Common myeloid progenitor, CD34-positive (primary cell): ENCODE data around the gene SRCIN1.

Experiments
- CTCF ChIA-PET: fragments of 350-600 bp; sonication (Branson Sonifier 250); formaldehyde crosslinking; loops from one replicate; lab custom pipeline; 2021; ENCODE audit warnings: antibody characterized with exemption; lab: Charles Lee
- POLR2A ChIA-PET: fragments of 350-600 bp; sonication (Branson Sonifier 250); formaldehyde crosslinking; loops from one replicate; lab custom pipeline; 2021; ENCODE audit warnings: antibody characterized with exemption; lab: Charles Lee
- DNase-seq, 3 donors: peaks; one replicate each; pipeline versions ENCODE4 v3.0.0 to v3.0.0-alpha.2; 2013
- H3K27ac ChIP-seq, 2 experiments: 1 replicate in 1 of 2; 2 replicates in 1 of 2; pipeline ENCODE4 v1.7.0; 2013; ENCODE audit warnings: inconsistent platforms in 2 of 2, low read length in 2 of 2, mild to moderate bottlenecking in 2 of 2, low read depth in 1 of 2, moderate library complexity in 1 of 2; ENCODE audit not compliant: severe bottlenecking in 2 of 2, insufficient read depth in 1 of 2, poor library complexity in 1 of 2
- H3K27me3 ChIP-seq, 5 experiments: replicated peaks in 2 of 5; 1 replicate in 3 of 5; 2 replicates in 2 of 5; pipeline versions ENCODE4 v1.6.1 to v1.7.0; 2013; ENCODE audit warnings: low read length in 4 of 5, mild to moderate bottlenecking in 2 of 5, moderate library complexity in 2 of 5, inconsistent platforms in 1 of 5; ENCODE audit not compliant: insufficient read depth in 5 of 5, control insufficient read depth in 4 of 5
- H3K36me3 ChIP-seq, 4 experiments: 1 replicate in 2 of 4; 2 replicates in 2 of 4; pipeline versions ENCODE4 v1.6.1 to v1.7.0; 2013; ENCODE audit warnings: low read length in 3 of 4, control low read depth in 1 of 4, mild to moderate bottlenecking in 1 of 4; ENCODE audit not compliant: control insufficient read depth in 4 of 4, insufficient read depth in 4 of 4
- H3K4me1 ChIP-seq, 4 experiments: 1 replicate in 3 of 4; 2 replicates in 1 of 4; pipeline versions ENCODE4 v1.6.1 to v1.7.1; 2013; ENCODE audit warnings: low read length in 3 of 4, mild to moderate bottlenecking in 3 of 4, control low read depth in 1 of 4, inconsistent platforms in 1 of 4, moderate library complexity in 1 of 4; ENCODE audit not compliant: control insufficient read depth in 4 of 4, insufficient read depth in 4 of 4; ENCODE audit errors: control extremely low read depth in 1 of 4
- H3K4me3 ChIP-seq, 7 experiments: 1 replicate in 4 of 7; 2 replicates in 3 of 7; pipeline versions ENCODE4 v1.5.1 to v1.7.0; 2013; ENCODE audit warnings: mild to moderate bottlenecking in 7 of 7, low read length in 6 of 7, moderate library complexity in 6 of 7, inconsistent platforms in 2 of 7, low read depth in 2 of 7, control low read depth in 1 of 7; ENCODE audit not compliant: insufficient read depth in 4 of 7, control insufficient read depth in 1 of 7; ENCODE audit errors: extremely low read depth in 1 of 7
- H3K9me3 ChIP-seq, 5 experiments: 1 replicate in 4 of 5; 2 replicates in 1 of 5; pipeline versions ENCODE4 v1.6.1 to v1.7.1; 2013; ENCODE audit warnings: low read length in 4 of 5, mild to moderate bottlenecking in 2 of 5, inconsistent platforms in 1 of 5, low read depth in 1 of 5, moderate library complexity in 1 of 5; ENCODE audit not compliant: control insufficient read depth in 4 of 5, insufficient read depth in 2 of 5; ENCODE audit errors: control extremely low read depth in 1 of 5
- WGBS: methylation state at CpG from one replicate; pipeline ENCODE4 v1.1.5; 2013; ENCODE audit not compliant: insufficient coverage; 5-methylcytosine and 5-hydroxymethylcytosine counted together

SRCIN1 gene

DNA sequence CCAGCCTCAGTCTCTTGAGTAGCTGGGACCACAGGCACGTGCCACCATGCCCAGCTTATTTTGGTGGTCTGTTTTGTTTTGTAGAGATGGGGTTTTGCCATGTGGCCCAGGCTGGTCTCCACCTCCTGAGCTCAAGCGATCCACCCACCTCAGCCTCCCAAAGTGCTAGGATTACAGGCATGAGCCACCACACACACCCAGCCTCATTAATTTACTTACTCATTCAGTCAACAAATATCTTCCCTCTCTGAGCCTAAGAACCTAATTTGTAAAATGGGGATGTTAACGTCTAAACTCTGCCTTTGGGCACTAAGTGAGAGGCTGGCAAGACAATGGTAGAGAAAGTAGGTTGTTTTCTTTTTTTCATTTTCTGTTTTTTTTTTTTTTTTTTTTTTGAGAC is 22.6 kb downstream of the SRCIN1 start:
- WGBS = no CpG with 5 or more reads among the region's 3 CpGs
- POLR2A ChIA-PET = no interaction called here

DNA sequence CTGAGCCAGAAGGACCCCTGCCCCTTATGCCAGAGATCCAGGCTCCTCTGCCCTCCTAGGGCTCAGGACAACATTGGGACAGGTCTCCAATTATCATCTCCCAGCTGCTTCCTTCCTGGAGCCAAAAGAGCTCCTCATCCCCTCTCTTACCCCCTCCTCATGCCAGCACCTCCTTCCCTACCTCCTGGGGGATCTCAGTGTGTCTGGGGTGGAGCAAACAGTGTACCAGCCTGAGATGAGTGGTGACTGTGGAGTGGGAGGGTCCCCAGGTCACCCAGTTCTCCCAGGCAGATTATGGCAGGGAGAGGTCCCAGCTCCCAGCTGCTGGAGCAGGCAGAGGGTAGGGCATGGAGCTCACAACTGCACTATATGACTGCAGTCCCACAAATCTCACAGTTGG is 23.7 kb downstream of the SRCIN1 start:
- Histone ChIP-seq H3K27ac (no peak overlapping the region), H3K4me3 (no peak overlapping the region), H3K36me3 (no peaks in the 10 kb centered on the region), H3K9me3 (no peaks in the 10 kb centered on the region), H3K4me1 (peaks cover 0 to 32% (median 15%) of the 10 kb centered on the region in 4 experiments), H3K27me3 (peaks cover 9 to 94% (median 44%) of the 10 kb centered on the region in 5 experiments)
- POLR2A ChIA-PET = no interaction called here
- CTCF ChIA-PET = interaction anchor here (0.9 to 5.1 kb wide), 10 partner anchors 10 to 148 kb away, joined by 3 to 62 read pairs (median 4); no protein-coding TSS in a partner anchor
- DNase-seq = no peak

More for the DNA sequence above, 22.6 kb downstream of the SRCIN1 start:
- H3K27ac ChIP-seq = no peak overlapping the region
- peaks cover 0 to 90% (median 39%) of the 10 kb centered on the region in 5 experiments for H3K27me3 ChIP-seq
- no peak overlapping the region for H3K4me3 ChIP-seq
- DNase-seq = no peak
- H3K36me3 ChIP-seq = no peaks in the 10 kb centered on the region
- CTCF ChIA-PET = interaction anchor here (0.9 to 5.1 kb wide), 8 partner anchors 14 to 84 kb away, joined by 3 to 62 read pairs (median 4); no protein-coding TSS in a partner anchor
- H3K4me1 ChIP-seq = peaks cover 0 to 39% (median 25%) of the 10 kb centered on the region in 4 experiments
- no peaks in the 10 kb centered on the region for H3K9me3 ChIP-seq

DNA sequence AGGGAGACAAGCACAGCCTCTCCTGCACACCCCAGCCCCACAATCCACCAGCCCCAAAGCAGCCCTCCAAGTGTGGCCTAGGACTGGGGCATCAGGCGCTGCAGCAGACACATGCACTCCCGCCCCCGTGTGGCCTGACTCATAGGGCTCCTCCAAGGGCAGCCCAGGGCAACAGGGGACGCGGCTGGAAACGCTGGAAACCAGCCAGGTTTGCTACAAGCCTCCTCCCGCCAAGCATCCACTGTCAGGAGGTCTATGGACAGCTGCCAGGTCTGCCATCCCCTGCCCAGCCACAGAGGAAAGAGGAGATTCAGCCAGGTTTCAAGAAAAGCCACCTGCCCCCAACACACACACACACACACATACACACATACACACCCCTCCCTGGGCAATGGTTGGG is 25.8 kb downstream of the SRCIN1 start:
- 4% methylated on average over 4 of the region's 7 CpGs for WGBS
- peak; percentile 55 to 66 (median 64) for DNase-seq
- H3K27me3 ChIP-seq = peaks cover 16 to 94% (median 43%) of the 10 kb centered on the region in 5 experiments

DNA sequence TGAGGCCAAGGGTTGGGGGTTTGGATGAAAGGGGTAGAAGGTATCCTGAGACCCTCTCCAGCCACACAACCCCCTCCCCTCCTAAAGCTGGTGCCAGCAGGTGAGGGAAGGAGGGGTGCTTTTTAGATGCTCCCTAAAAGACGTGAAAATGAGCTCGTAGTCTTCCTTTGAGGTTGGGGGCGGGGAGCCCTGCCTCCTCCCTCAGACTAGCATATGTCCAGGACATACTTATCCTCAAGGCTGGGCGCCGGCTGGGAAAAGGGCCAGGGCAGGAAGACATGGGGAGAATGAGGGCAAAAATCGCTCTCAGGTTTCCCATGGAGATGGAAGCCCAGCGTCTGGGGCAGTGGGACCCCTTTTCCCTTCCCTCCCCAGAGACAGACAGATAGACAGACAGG is 26.7 kb downstream of the SRCIN1 start:
- Histone ChIP-seq H3K9me3 (no peaks in the 10 kb centered on the region), H3K4me1 (peaks cover 0 to 12% (median 2%) of the 10 kb centered on the region in 4 experiments), H3K27ac (no peak overlapping the region), H3K27me3 (peaks cover 18 to 95% (median 50%) of the 10 kb centered on the region in 5 experiments), H3K36me3 (no peaks in the 10 kb centered on the region), H3K4me3 (no peak overlapping the region)
- ChIA-PET POLR2A (no interaction called here), CTCF (interaction anchor here (0.6 to 1.8 kb wide), 5 partner anchors 16 to 1206 kb away, joined by 3 to 8 read pairs (median 4); no protein-coding TSS in a partner anchor)
- DNase-seq = no peak
- WGBS = 21% methylated on average over 3 of the region's 7 CpGs

More for the DNA sequence above, 25.8 kb downstream of the SRCIN1 start:
- peaks cover 0 to 16% (median 5%) of the 10 kb centered on the region in 4 experiments for H3K4me1 ChIP-seq
- ChIA-PET POLR2A (no interaction called here), CTCF (interaction anchor here (0.6 to 1.8 kb wide), 5 partner anchors 17 to 884 kb away, joined by 3 to 8 read pairs (median 4); no protein-coding TSS in a partner anchor)
- H3K36me3 ChIP-seq = no peaks in the 10 kb centered on the region
- H3K4me3 ChIP-seq = no peak overlapping the region
- no peaks in the 10 kb centered on the region for H3K9me3 ChIP-seq
- H3K27ac ChIP-seq = no peak overlapping the region

DNA sequence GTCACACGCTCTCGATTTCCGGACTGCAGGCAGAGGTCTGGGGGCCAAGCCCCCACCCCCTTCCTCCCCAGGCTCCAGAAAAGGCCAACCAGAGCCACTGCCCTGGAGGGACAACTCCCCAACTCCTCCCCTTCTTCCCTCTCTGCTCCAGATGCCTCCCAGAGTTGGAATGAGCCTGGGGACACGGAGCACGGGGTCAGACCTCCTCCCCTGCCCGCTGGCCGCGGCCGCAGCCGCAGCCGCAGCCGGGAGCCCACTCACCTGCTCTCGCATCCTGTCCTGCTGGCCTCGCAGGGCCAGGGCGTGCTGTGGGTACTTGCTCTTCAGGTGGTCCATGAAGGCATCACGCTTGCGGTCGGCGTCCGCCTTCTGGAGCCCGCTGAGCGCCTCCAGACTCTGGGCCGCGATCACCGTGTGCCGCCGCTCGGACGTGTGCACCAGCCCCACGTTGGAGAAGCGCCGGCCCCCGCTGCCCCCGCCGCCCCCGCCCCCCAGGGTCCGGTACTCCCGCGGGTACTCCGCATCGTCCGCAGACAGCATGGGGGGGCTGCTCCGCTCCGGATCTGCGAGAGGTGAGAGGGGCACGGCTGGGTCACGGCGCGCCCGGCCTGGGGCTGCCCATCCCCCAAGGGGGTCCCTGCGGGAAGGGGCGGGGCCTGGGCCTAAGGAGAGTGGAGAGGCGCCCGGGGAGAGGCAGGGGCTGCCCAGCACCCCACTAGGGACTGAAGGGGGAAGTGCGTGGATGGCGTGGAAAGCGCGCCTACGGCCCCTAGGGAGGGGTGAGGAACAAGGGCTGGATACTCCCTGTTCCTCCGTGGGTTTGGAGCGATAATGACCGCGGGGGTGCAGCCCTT is 27.3 kb downstream of the SRCIN1 start:
- ChIA-PET CTCF (interaction anchor here (0.6 to 1.8 kb wide), 9 partner anchors 8 to 1205 kb away, joined by 3 to 8 read pairs (median 4); no protein-coding TSS in a partner anchor), POLR2A (no interaction called here)
- no peaks in the 10 kb centered on the region for H3K9me3 ChIP-seq
- DNase-seq = peak in 1 of 3 donors; percentile 17
- peaks cover 0 to 12% (median 2%) of the 10 kb centered on the region in 4 experiments for H3K4me1 ChIP-seq
- H3K27me3 ChIP-seq = peaks cover 18 to 97% (median 56%) of the 10 kb centered on the region in 5 experiments
- no peaks in the 10 kb centered on the region for H3K36me3 ChIP-seq
- no peak overlapping the region for H3K27ac ChIP-seq
- 0% methylated on average over 38 of the region's 63 CpGs for WGBS
- H3K4me3 ChIP-seq = peak overlapping the region in 1 of 7 experiments; percentile 28

DNA sequence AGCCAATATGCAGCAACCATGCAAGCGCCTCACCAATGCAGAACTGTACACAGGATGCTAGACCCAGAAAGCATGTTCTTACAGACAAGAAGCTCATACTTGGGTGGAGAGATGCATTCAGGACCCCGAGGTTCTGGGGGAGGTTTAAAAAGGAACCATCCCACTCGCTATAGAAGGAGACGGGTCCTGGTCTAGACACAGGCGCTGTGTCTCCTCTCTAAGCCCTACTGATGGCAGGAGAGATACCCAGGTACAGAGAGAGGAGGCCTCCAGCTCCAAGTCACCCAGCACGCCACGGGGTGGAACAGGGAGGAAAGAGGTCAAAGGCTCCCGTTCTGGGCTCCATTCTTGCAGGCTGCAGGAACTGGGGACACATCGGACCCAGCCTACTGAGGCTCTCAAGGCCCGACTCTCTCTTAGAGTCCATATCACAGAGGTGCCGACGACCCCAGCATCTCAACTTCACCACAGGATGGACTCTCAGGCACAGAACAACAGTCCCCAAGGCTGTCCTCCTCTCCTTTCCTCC is 28.0 kb downstream of the SRCIN1 start:
- no peak for DNase-seq
- POLR2A ChIA-PET = no interaction called here
- 36% methylated on average over 10 of the region's 12 CpGs for WGBS

More for the DNA sequence above, 28.0 kb downstream of the SRCIN1 start:
- Histone ChIP-seq H3K27ac (no peak overlapping the region), H3K9me3 (no peaks in the 10 kb centered on the region), H3K4me3 (no peak overlapping the region), H3K4me1 (peaks cover 0 to 18% (median 4%) of the 10 kb centered on the region in 4 experiments), H3K27me3 (peaks cover 18 to 99% (median 61%) of the 10 kb centered on the region in 5 experiments), H3K36me3 (no peaks in the 10 kb centered on the region)
- CTCF ChIA-PET = interaction anchor here (0.8 to 1.6 kb wide), 8 partner anchors 9 to 23 kb away, joined by 3 to 5 read pairs (median 3); no protein-coding TSS in a partner anchor
